ENCODE data around the gene ACTR1A.

GRCh38 chr10:102497545-102497944 lies 5.0 kb downstream of the ACTR1A start:
- no peak for TF ChIP-seq CTCF (IDR thresholded peaks at IDR 0.05)
- TF ChIP-seq POLR2AphosphoS5 (IDR thresholded peaks at IDR 0.05; ENCODE audit: low read depth, low read length) = no peak
- no peak for TF ChIP-seq REST (IDR thresholded peaks at IDR 0.05; ENCODE audit: insufficient read depth in 1 of 2, low read depth in 2 of 2, low read length in 1 of 2)

Data from Panc1 (cell line).